Amygdala (tissue), 56 donors: ENCODE data around the gene PTPRN2.
"Not testable (repeated sequence)": the region's sequence is repeated elsewhere in the genome, so short reads cannot be mapped to it uniquely, and the experiment has no call there.

Source experiments
- DNase-seq, 56 donors: peaks; one replicate each; lab custom pipeline; 2025; lab: John Stamatoyannopoulos, UW

PTPRN2 gene

DNA sequence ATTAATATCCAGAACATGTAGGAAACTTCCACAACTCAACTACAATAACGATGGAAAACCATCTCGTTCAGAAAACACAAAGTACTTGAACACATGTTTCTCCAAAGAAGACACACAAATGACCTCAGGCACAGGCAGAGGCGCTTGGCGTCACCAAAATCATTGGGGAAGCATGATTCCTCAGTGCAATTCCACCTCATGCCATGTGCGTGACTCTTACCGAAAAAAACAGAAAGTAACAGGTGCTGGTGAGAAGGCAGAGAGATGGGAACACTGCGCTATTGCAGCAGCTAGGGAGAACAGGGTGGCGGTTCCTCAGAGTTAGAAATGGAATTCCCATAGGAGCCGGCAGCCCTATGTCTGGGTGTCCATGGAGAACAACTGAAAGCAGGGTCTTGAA is 860.9 kb downstream of the PTPRN2 start:
- no peak for DNase-seq

- not testable (repeated sequence) for DNase-seq
Measured at GRCh38 chr7:157725312-157725711, 862.3 kb downstream of the PTPRN2 start.

DNA sequence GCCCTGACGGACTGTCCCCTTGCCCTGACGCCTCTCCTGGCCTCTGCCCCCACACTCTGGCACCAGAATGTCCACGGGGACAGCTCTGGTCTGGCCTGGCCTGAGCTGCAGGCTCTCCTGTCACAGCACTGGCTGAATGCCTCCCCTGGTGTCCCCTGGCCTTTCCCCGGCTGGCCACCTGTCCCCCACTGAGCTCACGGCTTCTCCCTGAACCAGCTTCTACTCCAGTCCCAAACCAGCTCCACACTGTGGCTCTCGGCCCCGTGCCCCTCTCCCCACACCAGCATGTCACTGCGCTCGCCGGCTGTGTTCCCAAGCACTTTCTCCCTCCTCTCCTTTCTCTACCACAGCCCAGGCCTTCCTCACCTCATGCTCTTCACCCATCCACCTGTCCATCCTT is 864.4 kb downstream of the PTPRN2 start:
- no peak for DNase-seq

DNA sequence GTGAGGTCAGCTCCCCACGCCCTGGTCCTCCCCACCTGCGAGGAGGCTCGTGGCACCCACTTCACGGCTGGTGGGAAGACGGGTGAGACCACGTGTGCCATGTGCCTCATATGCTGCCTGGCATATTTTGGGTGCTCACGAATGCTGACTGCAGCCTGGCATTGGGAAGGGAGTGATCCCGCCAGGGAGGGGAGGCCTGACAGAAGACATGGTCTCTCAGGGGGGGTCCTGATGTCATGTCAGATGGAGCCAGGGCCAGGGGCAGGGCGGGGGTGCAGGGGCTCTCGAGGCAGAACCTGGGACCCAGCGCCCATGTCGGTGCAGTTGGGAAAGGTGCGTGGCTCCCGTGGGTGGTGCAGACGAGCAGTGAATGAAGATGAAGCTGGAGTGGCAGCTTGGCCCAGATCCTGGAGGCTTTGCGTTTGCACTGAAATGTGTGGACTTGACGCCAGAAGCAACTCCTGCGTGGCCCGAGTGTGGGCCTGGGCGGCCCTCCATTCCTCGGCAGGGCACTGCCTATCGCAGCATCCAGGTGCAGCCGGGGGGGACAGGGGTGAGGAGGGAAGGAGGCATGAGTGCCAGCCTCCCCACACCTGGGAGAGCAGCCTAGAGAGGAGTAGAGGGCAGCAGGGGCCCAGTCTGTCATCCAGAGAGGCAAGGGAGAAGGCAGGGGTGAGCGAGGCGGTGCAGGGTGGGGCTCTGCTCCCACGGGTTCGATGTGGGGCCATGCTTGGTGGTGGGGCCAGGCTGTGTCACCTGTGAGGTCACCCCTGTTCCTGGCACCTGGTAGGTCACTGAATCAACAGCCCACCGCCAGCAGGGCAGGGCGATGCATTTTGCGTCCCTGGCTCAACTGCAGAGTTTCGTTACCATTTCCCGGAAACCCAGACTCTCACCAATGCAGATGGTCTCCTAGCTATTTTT is 865.2 kb downstream of the PTPRN2 start:
- DNase-seq, result no peak

DNA sequence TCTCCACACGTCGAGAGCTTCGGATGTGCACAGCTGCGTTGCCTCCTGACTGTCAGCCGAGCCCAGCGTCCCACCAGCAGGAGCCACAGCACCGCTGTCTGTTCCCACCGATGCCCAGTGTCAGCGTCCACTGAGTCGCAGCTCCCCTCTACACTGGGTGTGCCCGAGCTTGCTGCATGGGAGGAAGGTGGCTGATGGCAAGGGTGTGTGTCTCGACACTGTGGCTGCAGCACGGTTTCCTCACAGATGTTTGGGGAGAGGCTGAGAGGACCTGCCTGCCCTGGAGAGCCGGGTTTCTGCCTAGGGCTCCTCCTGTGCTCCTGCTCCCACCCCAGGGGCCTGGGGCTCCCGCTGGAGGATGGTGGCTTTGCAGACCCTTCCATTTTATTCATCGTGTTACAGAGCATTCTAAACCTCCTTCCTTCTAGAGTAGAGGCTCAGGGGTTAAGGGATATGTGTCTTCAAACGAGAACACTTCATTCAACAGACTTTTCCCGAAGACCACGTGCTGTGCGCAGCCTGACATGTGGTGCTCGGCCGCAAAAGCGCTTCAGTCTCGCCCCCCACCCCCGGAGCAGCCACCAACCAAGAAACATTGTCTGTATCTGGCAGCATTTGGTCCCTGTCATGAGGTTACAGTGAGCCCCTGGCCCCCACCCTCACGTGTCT is 866.0 kb downstream of the PTPRN2 start:
- DNase-seq, result no peak

GRCh38 chr7:157719705-157720655 is 867.6 kb downstream of the PTPRN2 start:
- DNase-seq, result no peak

DNA sequence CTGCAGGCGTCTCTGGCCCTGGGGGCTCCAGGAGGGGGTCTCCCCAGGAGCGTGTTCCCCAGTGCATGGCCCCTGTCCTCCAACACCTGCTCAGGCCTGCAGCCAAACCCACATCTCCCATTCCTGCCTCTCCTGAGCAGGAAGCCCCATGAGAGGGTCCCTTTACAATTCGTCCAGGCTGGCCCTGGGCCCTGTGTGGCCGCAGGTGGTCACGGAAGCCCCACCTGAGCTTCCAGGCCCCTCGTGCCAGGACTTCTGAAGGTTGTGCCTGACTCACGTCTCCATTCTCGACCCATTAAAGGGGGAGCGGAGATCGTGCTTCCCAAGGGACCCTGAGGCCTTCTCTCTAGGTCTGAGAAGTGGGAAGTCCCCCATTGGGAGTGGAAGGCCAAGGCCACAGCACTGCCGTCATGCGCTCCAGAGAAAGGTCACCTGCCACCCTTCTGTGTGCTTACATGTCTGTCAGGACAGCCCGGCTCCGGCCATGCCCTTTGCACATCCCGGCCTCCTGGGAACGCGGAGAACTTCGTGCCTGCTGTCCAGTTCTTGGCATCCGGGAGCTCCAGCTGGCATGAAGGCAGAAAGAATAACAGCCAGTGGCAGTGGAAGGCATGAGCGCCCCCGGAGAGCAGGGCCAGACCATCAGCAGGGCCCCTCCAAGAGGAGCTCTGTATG is 868.5 kb downstream of the PTPRN2 start:
- DNase-seq, result no peak

- no peak for DNase-seq
Measured at GRCh38 chr7:157718303-157719007, 869.2 kb downstream of the PTPRN2 start.

GRCh38 chr7:157717211-157718174 is 870.1 kb downstream of the PTPRN2 start:
- no peak for DNase-seq

DNA sequence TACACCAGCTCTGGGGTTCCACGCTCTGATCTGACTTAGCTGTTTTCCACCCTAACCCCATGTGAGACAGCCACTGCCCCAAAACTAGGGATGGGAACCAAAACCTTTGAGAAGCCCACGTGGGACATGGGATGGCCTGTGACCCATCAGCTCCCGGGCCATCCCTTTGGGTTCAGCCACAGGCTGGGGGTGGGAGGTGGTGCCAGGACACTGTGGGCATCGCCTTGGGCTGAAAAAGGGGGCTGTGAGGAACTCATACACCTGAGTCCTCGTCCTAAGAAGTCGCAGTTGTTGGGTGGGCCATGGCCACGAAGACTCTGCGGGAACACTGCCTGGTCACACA is 871.7 kb downstream of the PTPRN2 start:
- no peak for DNase-seq

DNA sequence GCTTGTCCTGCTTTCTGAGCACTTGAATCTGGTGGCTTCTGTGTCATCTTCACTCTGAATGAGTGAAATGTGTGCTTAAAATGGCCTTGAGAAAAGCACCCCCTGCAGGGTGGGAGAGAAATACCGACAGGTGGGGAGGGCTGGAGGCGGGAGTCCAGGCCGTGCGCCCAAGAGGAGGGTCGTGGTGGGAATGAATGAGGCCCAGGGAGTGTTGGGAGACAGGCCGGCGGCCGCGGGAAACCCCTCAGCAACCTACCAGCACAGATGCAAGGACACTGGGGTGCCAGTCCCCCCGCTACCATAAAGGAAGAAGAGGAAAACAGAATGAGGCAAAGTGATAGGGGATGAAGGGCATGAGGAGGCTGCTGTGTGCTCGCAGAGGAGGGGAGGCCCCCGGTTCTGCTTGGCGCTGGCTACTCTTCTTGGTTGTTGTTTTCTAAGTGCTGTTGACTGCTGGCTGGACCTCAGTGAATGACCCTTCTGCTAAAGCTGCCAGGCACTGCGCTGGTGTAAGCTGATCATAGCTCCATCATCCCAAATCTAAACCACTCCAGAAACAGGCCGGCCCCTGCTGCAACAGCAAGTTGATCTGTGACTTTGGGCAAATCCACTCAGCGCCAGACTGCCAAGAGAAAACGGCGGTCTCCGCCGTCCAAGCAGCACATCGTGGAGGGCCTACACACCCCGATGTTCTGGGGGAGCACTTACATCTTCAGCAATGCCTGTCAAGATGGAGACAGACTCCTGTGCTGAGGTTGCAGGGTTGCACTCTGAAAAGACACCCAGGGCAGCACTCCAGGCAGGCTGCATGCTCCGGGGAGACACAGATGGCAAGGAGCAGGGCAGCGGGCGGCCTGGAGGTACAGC is 872.3 kb downstream of the PTPRN2 start:
- no peak for DNase-seq

GRCh38 chr7:157714166-157715070 is 873.2 kb downstream of the PTPRN2 start:
- no peak for DNase-seq

DNA sequence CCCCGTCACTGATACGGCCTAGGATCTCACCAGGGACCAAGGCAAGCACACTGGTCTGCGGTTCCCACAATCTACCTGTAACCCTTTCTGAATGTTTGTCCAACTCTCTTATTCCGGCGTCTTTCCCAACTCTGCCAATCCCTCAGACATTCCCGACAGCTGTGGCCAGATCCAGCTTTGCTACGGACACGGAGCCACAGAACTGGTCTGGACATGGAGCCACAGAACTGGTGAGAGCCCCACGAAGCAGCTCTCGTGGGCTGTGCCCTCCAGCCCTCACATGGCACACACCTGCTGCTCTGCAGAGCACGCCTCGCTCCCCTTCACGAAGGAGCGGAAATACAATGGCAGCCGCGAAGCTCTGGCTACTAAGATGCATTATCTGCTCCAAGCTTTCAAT is 874.0 kb downstream of the PTPRN2 start:
- no peak for DNase-seq

- no peak for DNase-seq
Measured at GRCh38 chr7:157712666-157713235, 874.9 kb downstream of the PTPRN2 start.

GRCh38 chr7:157711353-157711888 is 876.2 kb downstream of the PTPRN2 start:
- DNase-seq, result no peak

DNA sequence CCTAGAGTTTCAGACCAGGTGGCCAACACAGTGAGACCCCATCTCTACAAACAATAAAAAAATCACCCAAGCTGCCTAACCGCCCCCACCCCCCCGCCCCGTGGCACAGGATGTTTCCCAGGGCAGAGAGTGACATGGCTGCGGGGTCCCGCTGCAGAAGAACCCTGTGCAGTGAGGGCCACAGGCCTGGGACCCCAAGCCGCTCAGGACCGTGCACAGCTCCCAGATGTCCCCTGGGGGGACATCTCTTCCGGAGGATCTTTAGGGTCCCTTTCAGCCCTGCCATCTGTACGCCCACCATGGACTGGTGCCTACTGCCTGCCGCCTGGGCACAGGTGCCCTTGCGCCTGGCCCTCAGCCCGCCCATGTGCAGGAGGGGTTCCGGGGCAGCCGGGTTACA is 877.2 kb downstream of the PTPRN2 start:
- DNase-seq, result no peak
